ENCODE measurements around the gene SPATC1L.

- TF ChIP-seq POLR2A (IDR thresholded peaks at IDR 0.05) (peak; percentile 39 to 62), CTCF (IDR thresholded peaks at IDR 0.05 in 4 of 5, conservative IDR thresholded peaks at IDR 0.05 in 1 of 5) (no peak)
Measured at GRCh38 chr21:46226146-46226545, 41.9 kb upstream of the SPATC1L start.

Measured in gastrocnemius medialis (tissue), 4 donors.